Measurements from ENCODE around the gene TK2.

TK2 gene

DNA sequence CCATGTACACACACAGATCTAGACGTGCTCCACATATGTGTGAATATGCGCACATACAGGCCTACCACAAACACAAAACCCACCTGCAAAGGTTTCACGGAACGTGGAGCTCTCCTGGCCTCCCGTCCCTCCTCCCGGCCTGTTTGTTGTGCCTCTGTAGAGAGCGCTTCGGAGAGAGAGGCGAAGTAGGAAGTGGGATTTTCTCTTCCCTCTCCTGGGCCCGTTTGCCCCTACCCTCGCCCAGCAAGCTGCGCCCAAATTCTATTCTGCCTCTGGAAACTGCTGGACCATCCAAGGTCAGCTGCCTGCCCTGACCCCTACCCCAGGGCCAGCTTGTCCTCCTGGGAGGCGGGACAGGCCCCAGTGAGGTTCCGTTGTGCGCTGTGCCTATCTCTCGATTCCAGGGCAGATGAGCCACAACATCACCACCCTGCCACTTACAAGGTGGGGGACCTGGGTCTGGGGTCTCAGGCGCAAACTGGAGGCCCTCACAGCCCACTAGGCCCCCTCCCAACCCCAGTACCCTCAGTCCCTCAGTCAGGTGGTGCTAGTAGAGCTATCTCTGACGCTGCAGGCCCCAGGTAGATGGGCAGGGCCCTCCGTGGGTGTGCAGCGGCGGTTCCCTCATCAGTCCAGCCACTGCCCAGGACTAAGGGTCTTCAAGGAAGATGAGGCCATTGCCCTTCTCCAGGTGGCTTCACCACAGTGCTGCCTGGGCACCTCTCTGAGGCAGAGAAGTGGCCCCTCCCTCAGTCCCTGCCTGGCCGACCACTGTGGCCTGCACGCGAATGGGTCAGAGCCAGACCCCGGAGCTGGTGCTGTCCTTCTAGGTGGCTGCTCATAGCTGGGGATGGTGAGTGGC is 68.6 kb downstream of the TK2 start:
- TF ChIP-seq SNAI2 (CRISPR knock-in tag; IDR thresholded peaks at IDR 0.05) (no peak), ZFP30 (CRISPR knock-in tag; IDR thresholded peaks at IDR 0.05) (no peak)
- ATAC-seq, result no peak

DNA sequence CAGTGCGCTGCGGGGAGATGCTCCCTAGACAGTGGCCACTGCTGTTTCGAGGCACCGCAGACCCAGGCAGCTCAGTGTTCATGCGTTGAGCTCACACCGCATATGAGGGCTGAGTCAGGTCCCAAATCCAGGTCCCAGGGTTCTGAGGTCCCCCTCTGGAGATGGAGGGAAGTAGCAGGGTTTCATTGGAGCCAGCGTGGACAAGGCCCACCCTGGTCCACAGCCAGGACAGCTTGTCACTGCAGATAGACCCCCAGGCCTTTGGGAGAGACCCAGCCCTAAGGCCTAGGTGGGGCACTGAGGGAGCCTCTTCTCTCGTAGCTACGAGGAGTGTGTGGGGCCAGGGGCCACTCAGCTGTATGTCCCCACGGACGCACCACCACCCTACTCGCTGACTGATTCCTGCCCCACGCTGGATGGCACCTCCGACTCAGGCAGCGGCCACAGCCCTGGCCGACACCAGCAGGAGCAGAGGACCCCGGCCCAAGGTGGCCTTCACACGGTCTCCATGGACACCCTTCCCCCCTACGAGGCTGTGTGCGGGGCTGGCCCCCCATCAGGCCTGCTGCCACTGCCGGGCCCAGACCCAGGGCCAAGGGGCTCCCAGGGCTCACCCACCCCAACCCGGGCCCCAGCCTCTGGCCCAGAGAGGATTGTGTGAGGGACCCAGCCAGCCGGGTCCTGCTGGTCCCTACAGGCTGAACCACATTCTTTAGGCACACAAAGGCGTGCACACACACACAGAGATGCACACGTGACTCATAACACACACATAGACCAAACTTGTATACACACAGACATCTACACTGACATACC is 69.4 kb downstream of the TK2 start:
- TF ChIP-seq OSR1 (CRISPR knock-in tag; IDR thresholded peaks at IDR 0.05) (no peak), ZNF8 (CRISPR knock-in tag; IDR thresholded peaks at IDR 0.05) (no peak)
- TF ChIP-seq, protein P1, sequence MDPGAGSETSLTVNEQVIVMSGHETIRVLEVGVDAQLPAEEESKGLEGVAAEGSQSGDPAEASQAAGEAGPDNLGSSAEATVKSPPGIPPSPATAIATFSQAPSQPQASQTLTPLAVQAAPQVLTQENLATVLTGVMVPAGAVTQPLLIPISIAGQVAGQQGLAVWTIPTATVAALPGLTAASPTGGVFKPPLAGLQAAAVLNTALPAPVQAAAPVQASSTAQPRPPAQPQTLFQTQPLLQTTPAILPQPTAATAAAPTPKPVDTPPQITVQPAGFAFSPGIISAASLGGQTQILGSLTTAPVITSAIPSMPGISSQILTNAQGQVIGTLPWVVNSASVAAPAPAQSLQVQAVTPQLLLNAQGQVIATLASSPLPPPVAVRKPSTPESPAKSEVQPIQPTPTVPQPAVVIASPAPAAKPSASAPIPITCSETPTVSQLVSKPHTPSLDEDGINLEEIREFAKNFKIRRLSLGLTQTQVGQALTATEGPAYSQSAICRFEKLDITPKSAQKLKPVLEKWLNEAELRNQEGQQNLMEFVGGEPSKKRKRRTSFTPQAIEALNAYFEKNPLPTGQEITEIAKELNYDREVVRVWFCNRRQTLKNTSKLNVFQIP (CRISPR knock-in tag; IDR thresholded peaks at IDR 0.05; ENCODE audit: borderline replicate concordance, low read depth), result no peak
- ATAC-seq, result no peak

DNA sequence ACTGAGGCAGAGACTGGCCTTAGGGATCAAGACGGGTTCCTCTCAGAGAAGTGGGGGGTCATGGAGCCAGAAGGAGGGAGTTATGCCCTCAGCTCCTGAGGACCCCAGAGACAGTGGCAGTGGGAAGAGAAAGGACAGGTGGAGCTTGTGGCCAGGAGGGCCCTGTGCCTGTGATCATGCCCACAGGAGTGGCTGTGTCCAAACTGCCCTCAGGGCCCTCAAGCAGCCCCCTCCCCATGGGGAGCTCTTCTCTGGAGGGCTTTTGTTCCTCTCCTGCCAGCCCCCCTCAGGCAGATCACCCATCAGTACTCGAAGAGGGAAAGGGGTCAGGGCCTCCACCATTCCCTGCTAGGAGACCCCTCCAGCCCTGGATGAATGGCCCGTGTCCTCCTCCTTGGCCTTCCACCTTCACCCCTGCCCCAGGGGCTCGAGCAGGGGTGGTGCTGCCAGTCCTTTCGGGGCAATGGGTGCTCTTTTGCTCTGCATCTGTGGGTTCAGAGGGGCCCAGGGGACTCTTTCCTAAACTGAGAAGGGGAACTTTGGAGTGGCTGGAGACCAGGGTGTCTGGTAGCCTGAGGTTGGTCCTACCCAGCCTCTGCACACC is 70.2 kb downstream of the TK2 start:
- ATAC-seq, result no peak
- TF ChIP-seq RARB (CRISPR knock-in tag; IDR thresholded peaks at IDR 0.05), result no peak
- no peak for TF ChIP-seq ZFP3 (CRISPR knock-in tag; IDR thresholded peaks at IDR 0.05)
- no peak for TF ChIP-seq ESRRG (CRISPR knock-in tag; IDR thresholded peaks at IDR 0.05)
- no peak for TF ChIP-seq ZNF70 (CRISPR knock-in tag; IDR thresholded peaks at IDR 0.05)
- no peak for TF ChIP-seq TCF4 (CRISPR knock-in tag; IDR thresholded peaks at IDR 0.05; ENCODE audit: borderline replicate concordance)
- no peak for TF ChIP-seq TOX (CRISPR knock-in tag; IDR thresholded peaks at IDR 0.05; ENCODE audit: borderline replicate concordance)
- no peak for TF ChIP-seq PPARA (CRISPR knock-in tag; IDR thresholded peaks at IDR 0.05; ENCODE audit: borderline replicate concordance)
- TF ChIP-seq BACH2 (CRISPR knock-in tag; IDR thresholded peaks at IDR 0.05; ENCODE audit: borderline replicate concordance), result no peak
- TF ChIP-seq ZNF8 (CRISPR knock-in tag; IDR thresholded peaks at IDR 0.05), result no peak
- TF ChIP-seq ZC3H10 (CRISPR knock-in tag; IDR thresholded peaks at IDR 0.05), result no peak
- no peak for TF ChIP-seq ARNTL (CRISPR knock-in tag; IDR thresholded peaks at IDR 0.05; ENCODE audit: borderline replicate concordance, low read depth)
- TF ChIP-seq, protein P2, sequence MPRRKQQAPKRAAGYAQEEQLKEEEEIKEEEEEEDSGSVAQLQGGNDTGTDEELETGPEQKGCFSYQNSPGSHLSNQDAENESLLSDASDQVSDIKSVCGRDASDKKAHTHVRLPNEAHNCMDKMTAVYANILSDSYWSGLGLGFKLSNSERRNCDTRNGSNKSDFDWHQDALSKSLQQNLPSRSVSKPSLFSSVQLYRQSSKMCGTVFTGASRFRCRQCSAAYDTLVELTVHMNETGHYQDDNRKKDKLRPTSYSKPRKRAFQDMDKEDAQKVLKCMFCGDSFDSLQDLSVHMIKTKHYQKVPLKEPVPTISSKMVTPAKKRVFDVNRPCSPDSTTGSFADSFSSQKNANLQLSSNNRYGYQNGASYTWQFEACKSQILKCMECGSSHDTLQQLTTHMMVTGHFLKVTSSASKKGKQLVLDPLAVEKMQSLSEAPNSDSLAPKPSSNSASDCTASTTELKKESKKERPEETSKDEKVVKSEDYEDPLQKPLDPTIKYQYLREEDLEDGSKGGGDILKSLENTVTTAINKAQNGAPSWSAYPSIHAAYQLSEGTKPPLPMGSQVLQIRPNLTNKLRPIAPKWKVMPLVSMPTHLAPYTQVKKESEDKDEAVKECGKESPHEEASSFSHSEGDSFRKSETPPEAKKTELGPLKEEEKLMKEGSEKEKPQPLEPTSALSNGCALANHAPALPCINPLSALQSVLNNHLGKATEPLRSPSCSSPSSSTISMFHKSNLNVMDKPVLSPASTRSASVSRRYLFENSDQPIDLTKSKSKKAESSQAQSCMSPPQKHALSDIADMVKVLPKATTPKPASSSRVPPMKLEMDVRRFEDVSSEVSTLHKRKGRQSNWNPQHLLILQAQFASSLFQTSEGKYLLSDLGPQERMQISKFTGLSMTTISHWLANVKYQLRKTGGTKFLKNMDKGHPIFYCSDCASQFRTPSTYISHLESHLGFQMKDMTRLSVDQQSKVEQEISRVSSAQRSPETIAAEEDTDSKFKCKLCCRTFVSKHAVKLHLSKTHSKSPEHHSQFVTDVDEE (CRISPR knock-in tag; IDR thresholded peaks at IDR 0.05), result no peak
- TF ChIP-seq SNAI2 (CRISPR knock-in tag; IDR thresholded peaks at IDR 0.05), result no peak

DNA sequence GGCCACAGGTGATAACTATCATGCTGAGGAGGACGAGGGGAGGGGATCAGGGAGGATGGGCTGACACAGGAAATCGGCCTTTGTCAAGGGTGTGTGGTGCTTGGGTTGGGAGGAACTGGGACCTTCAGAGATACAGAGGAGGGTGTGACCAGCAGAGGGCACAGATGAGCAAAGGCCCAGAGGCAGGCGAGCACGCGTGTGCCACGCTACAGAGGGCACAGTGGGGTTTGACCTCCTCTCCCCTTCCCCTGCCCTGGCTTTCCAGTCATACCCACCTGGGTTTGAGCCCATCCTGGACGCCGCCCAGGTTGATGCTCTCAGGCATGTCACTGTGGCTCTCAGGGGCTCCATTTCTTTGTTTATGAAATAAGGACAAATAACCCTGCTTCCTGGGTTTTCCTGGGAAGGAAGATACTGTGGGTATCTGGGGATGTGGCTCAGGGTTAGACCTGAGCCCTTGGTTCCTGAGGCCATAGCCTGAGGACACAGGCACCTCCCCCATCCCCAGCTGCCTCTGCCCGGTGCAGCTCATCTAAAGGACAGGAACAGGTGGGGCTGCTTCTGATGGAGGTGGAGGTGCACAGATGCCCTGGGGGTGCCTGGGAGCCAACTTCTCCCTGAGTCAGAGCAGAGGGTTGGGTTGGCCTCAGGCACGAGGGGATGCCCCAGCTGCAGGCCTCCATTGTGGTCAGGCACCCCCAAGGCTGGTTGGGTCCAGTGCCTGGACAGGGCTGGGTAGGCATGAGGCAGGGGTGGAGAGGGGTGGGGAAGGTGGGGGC is 71.0 kb downstream of the TK2 start:
- ATAC-seq, result peak; percentile 78
- no peak for TF ChIP-seq ZC3H10 (CRISPR knock-in tag; IDR thresholded peaks at IDR 0.05)
- TF ChIP-seq ESRRG (CRISPR knock-in tag; IDR thresholded peaks at IDR 0.05), result no peak
- TF ChIP-seq, protein P3, sequence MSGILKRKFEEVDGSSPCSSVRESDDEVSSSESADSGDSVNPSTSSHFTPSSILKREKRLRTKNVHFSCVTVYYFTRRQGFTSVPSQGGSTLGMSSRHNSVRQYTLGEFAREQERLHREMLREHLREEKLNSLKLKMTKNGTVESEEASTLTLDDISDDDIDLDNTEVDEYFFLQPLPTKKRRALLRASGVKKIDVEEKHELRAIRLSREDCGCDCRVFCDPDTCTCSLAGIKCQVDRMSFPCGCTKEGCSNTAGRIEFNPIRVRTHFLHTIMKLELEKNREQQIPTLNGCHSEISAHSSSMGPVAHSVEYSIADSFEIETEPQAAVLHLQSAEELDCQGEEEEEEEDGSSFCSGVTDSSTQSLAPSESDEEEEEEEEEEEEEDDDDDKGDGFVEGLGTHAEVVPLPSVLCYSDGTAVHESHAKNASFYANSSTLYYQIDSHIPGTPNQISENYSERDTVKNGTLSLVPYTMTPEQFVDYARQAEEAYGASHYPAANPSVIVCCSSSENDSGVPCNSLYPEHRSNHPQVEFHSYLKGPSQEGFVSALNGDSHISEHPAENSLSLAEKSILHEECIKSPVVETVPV (CRISPR knock-in tag; IDR thresholded peaks at IDR 0.05), result no peak
- no peak for TF ChIP-seq ZNF8 (CRISPR knock-in tag; IDR thresholded peaks at IDR 0.05)
- no peak for TF ChIP-seq CSDC2 (CRISPR knock-in tag; IDR thresholded peaks at IDR 0.05)

Data from SK-N-SH treated with all-trans-retinoic acid at 6 μM for 48 hours (cell line).